ENCODE measurements around the gene IL25. TPM values are rescaled to one million over a fixed set of nuclear protein-coding genes. Genes with fewer than 3 reads are reported as not detected.

The IL25 gene
- polyA plus RNA-seq, 3 donors = not detected

DNA sequence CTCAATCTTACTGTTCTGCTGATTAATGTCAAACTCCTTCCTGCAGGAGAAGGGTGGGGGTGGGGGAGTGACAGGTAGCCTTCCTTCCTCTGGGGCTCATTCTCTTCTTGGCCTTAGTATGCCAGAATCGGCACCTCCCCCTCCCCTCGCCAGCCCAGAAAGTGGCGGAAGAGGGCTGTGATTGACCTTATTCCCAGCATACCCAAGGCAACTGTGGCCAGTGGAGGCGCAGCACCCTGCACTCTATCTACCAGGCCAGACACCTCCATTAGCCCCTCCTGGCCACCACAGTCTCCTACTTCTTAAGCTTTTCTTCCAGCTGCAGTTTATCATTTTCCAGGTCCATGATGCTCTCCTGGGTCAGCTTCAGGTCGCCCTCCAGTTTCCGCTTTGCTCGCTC is 20.0 kb downstream of the IL25 start:
- H3K27ac Mint-ChIP-seq = no peak overlapping the region
- 80% methylated on average over 1 of the region's 7 CpGs for WGBS (ENCODE audit: insufficient coverage)
- no peaks in the 10 kb centered on the region for H3K9me3 Mint-ChIP-seq
- H3K27me3 Mint-ChIP-seq (ENCODE audit: low read depth in 3 of 3) = peaks cover 4 to 11% (median 9%) of the 10 kb centered on the region in 3 donors
- Histone ChIP-seq H3K36me3 (replicated peaks in 1 of 2; ENCODE audit: control insufficient read depth in 1 of 2, insufficient read depth in 2 of 2, low read length in 2 of 2) (no peaks in the 10 kb centered on the region), H3K79me2 (ENCODE audit: insufficient read depth, low read length) (no peaks in the 10 kb centered on the region), H3K4me1 (ENCODE audit: control insufficient read depth in 1 of 2, insufficient read depth in 2 of 2, low read length in 2 of 2) (no peaks in the 10 kb centered on the region), H4K20me1 (ENCODE audit: insufficient read depth, low read length) (no peaks in the 10 kb centered on the region), H3K9me3 (replicated peaks in 1 of 2; ENCODE audit: control insufficient read depth in 1 of 2, insufficient read depth in 1 of 2, low read length in 2 of 2) (no peaks in the 10 kb centered on the region), H2AFZ (ENCODE audit: insufficient read depth, low read depth, low read length, poor library complexity, severe bottlenecking) (no peak overlapping the region), H3K4me3 (replicated peaks in 1 of 3; ENCODE audit: low read depth in 2 of 3, low read length in 3 of 3) (no peak overlapping the region), H3K27ac (ENCODE audit: low read depth in 1 of 2, low read length in 2 of 2) (no peak overlapping the region), H3K4me2 (replicated peaks; ENCODE audit: extremely low read depth, low read length, poor library complexity, severe bottlenecking) (no peak overlapping the region), H3K9ac (ENCODE audit: insufficient read depth, low read length, poor library complexity, severe bottlenecking) (no peak overlapping the region), H3K27me3 (ENCODE audit: control insufficient read depth in 2 of 2, insufficient read depth in 2 of 2, low read length in 2 of 2) (no peaks in the 10 kb centered on the region)
- TF ChIP-seq, protein P1, sequence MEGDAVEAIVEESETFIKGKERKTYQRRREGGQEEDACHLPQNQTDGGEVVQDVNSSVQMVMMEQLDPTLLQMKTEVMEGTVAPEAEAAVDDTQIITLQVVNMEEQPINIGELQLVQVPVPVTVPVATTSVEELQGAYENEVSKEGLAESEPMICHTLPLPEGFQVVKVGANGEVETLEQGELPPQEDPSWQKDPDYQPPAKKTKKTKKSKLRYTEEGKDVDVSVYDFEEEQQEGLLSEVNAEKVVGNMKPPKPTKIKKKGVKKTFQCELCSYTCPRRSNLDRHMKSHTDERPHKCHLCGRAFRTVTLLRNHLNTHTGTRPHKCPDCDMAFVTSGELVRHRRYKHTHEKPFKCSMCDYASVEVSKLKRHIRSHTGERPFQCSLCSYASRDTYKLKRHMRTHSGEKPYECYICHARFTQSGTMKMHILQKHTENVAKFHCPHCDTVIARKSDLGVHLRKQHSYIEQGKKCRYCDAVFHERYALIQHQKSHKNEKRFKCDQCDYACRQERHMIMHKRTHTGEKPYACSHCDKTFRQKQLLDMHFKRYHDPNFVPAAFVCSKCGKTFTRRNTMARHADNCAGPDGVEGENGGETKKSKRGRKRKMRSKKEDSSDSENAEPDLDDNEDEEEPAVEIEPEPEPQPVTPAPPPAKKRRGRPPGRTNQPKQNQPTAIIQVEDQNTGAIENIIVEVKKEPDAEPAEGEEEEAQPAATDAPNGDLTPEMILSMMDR (IDR thresholded peaks at IDR 0.05) = no peak
- H3K4me1 Mint-ChIP-seq = no peaks in the 10 kb centered on the region
- intact Hi-C loops (cut with micrococcal nuclease) = no loop called here
- H3K36me3 Mint-ChIP-seq = no peaks in the 10 kb centered on the region
- no peak overlapping the region for H3K4me3 Mint-ChIP-seq
- no peak for DNase-seq

DNA sequence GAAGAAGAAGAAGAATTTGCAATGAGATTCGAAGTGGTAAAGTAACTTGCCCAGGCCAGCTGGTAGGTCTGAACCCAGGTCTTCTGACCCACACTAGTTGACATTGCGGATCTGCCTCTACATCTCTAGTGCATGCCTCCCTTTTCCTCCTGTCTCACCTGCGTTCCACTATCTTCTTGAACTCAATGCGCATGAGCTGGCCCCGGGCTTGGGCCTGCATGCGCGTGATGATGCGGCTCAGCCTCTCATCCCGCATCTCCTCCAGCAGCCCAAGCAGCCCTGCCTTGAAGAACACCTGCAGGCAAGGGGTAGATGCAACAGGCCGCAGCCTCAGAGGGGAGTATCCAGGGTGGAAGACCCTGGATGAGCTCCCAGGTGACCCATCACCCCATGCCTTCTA is 23.5 kb downstream of the IL25 start:
- Histone ChIP-seq H3K9me3 (replicated peaks in 1 of 2; ENCODE audit: control insufficient read depth in 1 of 2, insufficient read depth in 1 of 2, low read length in 2 of 2) (no peaks in the 10 kb centered on the region), H3K4me2 (replicated peaks; ENCODE audit: extremely low read depth, low read length, poor library complexity, severe bottlenecking) (no peak overlapping the region), H3K79me2 (ENCODE audit: insufficient read depth, low read length) (no peaks in the 10 kb centered on the region), H3K9ac (ENCODE audit: insufficient read depth, low read length, poor library complexity, severe bottlenecking) (no peak overlapping the region), H3K4me1 (ENCODE audit: control insufficient read depth in 1 of 2, insufficient read depth in 2 of 2, low read length in 2 of 2) (no peaks in the 10 kb centered on the region), H4K20me1 (ENCODE audit: insufficient read depth, low read length) (no peaks in the 10 kb centered on the region), H3K36me3 (replicated peaks in 1 of 2; ENCODE audit: control insufficient read depth in 1 of 2, insufficient read depth in 2 of 2, low read length in 2 of 2) (no peaks in the 10 kb centered on the region), H2AFZ (ENCODE audit: insufficient read depth, low read depth, low read length, poor library complexity, severe bottlenecking) (no peak overlapping the region), H3K27ac (ENCODE audit: low read depth in 1 of 2, low read length in 2 of 2) (no peak overlapping the region), H3K27me3 (ENCODE audit: control insufficient read depth in 2 of 2, insufficient read depth in 2 of 2, low read length in 2 of 2) (no peaks in the 10 kb centered on the region), H3K4me3 (replicated peaks in 1 of 3; ENCODE audit: low read depth in 2 of 3, low read length in 3 of 3) (no peak overlapping the region)
- Mint-ChIP-seq H3K27me3 (ENCODE audit: low read depth in 3 of 3) (peaks cover 6 to 8% (median 7%) of the 10 kb centered on the region in 3 donors), H3K4me3 (no peak overlapping the region), H3K9me3 (no peaks in the 10 kb centered on the region), H3K27ac (no peak overlapping the region), H3K4me1 (peaks cover 4% of the 10 kb centered on the region), H3K36me3 (no peaks in the 10 kb centered on the region)
- DNase-seq = no peak
- 96% methylated on average over 9 of the region's 10 CpGs for WGBS (ENCODE audit: insufficient coverage)
- TF ChIP-seq, protein P1 (IDR thresholded peaks at IDR 0.05) = no peak
- intact Hi-C loops (cut with micrococcal nuclease) = no loop called here
